RPMI7951 (cell line): ENCODE results near the gene CACNG5. TPM values are rescaled to one million over a fixed set of nuclear protein-coding genes. Genes with fewer than 3 reads are reported as not detected.
"Not testable (repeated sequence)": the region's sequence is repeated elsewhere in the genome, so short reads cannot be mapped to it uniquely, and the experiment has no call there.

ENCODE experiments used
- DNase-seq: peaks from one replicate; pipeline ENCODE4 v3.0.0-alpha.2; 2012; ENCODE audit warnings: low read depth
- total RNA-seq: library from RNA; depleted of rRNA; stranded (reverse); fragments of >200 nt; shearing (Covaris generic); gene quantifications from 2 replicates; pipeline ENCODE4 v1.2.3, GENCODE V29; 2014

The CACNG5 gene
- total RNA-seq, 1 experiment from 2014 or later: not detected

- DNase-seq: no peak
These were observed 14.2 kb downstream of the CACNG5 start for GRCh38 chr17:66849032-66849655.

GRCh38 chr17:66849851-66850580 lies 15.1 kb downstream of the CACNG5 start:
- no peak for DNase-seq

GRCh38 chr17:66850692-66851091 lies 15.8 kb downstream of the CACNG5 start:
- no peak for DNase-seq

GRCh38 chr17:66855204-66855603 lies 20.3 kb downstream of the CACNG5 start:
- DNase-seq: no peak

GRCh38 chr17:66858226-66859083 lies 23.5 kb downstream of the CACNG5 start:
- DNase-seq: no peak

- no peak for DNase-seq
These were observed 24.4 kb downstream of the CACNG5 start for GRCh38 chr17:66859353-66859752.

- no peak for DNase-seq
These were observed 25.3 kb downstream of the CACNG5 start for GRCh38 chr17:66860204-66860603.

- no peak for DNase-seq
These were observed 28.9 kb downstream of the CACNG5 start for GRCh38 chr17:66863820-66864219.

- DNase-seq: no peak
These were observed 30.2 kb downstream of the CACNG5 start for GRCh38 chr17:66865151-66865550.

GRCh38 chr17:66873962-66874361 lies 39.0 kb downstream of the CACNG5 start:
- DNase-seq: no peak

- DNase-seq: no peak
These were observed 50.0 kb downstream of the CACNG5 start for GRCh38 chr17:66884931-66885330.

GRCh38 chr17:66885417-66885816 lies 50.5 kb downstream of the CACNG5 start:
- DNase-seq: peak; percentile 5

- no peak for DNase-seq
These were observed 54.7 kb downstream of the CACNG5 start for GRCh38 chr17:66889480-66890230.

- no peak for DNase-seq
These were observed 57.3 kb downstream of the CACNG5 start for GRCh38 chr17:66892246-66892645.

- peak; percentile 49 for DNase-seq
These were observed 58.5 kb downstream of the CACNG5 start for GRCh38 chr17:66893382-66893781.

- DNase-seq: no peak
These were observed 58.9 kb downstream of the CACNG5 start for GRCh38 chr17:66893863-66894262.

- DNase-seq: no peak
These were observed 62.2 kb downstream of the CACNG5 start for GRCh38 chr17:66897141-66897540.

GRCh38 chr17:66898536-66898935 lies 63.6 kb downstream of the CACNG5 start:
- DNase-seq: no peak

GRCh38 chr17:66900126-66901010 lies 65.5 kb downstream of the CACNG5 start:
- DNase-seq: peak; percentile 10

- not testable (repeated sequence) for DNase-seq
These were observed 68.4 kb downstream of the CACNG5 start for GRCh38 chr17:66903296-66903695.

- no peak for DNase-seq
These were observed 68.9 kb downstream of the CACNG5 start for GRCh38 chr17:66903781-66904180.
